HUES48 (cell line): Measurements from ENCODE around the gene ZNF668.

ENCODE experiments used
- H3K27ac ChIP-seq: one replicate; pipeline ENCODE4 v1.7.0; 2013; ENCODE audit warnings: low read depth, low read length, inconsistent platforms
- H3K27me3 ChIP-seq: 2 replicates; pipeline ENCODE4 v1.6.1; 2013; ENCODE audit warnings: mild to moderate bottlenecking, low read length; ENCODE audit not compliant: control insufficient read depth, insufficient read depth
- H3K36me3 ChIP-seq: 2 replicates; pipeline ENCODE4 v1.6.1; 2013; ENCODE audit warnings: low read length; ENCODE audit not compliant: control insufficient read depth, insufficient read depth
- H3K4me1 ChIP-seq: 2 replicates; pipeline ENCODE4 v1.6.1; 2013; ENCODE audit warnings: mild to moderate bottlenecking, low read length; ENCODE audit not compliant: control insufficient read depth, insufficient read depth
- H3K4me3 ChIP-seq: 2 replicates; pipeline ENCODE4 v1.5.1; 2013; ENCODE audit warnings: mild to moderate bottlenecking, low read depth, low read length
- H3K9ac ChIP-seq: 2 replicates; pipeline ENCODE4 v1.6.1; 2013; ENCODE audit warnings: mild to moderate bottlenecking, low read depth, low read length, moderate library complexity
- H3K9me3 ChIP-seq: 2 replicates; pipeline ENCODE4 v1.6.1; 2013; ENCODE audit warnings: low read length; ENCODE audit not compliant: control insufficient read depth, insufficient read depth

ZNF668 gene

GRCh38 chr16:31073970-31074813 is at the start of gene ZNF668, which contains the start of gene ZNF646:
Gene ZNF668, minus strand, starts transcription at chr16:31074240. Its CDS starts 9,781 bp downstream, at chr16:31064459.
Gene ZNF646, plus strand, starts transcription at chr16:31074422. Its CDS starts 1,903 bp downstream, at chr16:31076325.
- Histone ChIP-seq H3K36me3 (peaks cover 35% of the 10 kb centered on the region), H3K27me3 (no peaks in the 10 kb centered on the region), H3K9ac (peak within 1 kb of the TSS; percentile 89), H3K4me3 (peak within 1 kb of the TSS; percentile 79), H3K4me1 (peaks cover 6% of the 10 kb centered on the region; the same call in 1 of the 2 replicates), H3K9me3 (no peaks in the 10 kb centered on the region), H3K27ac (peak within 1 kb of the TSS; percentile 96)

GRCh38 chr16:31120129-31120528 is 46.1 kb upstream of the ZNF668 start:
- Histone ChIP-seq H3K27me3 (no peaks in the 10 kb centered on the region), H3K4me3 (no peak overlapping the region), H3K36me3 (peaks cover 43% of the 10 kb centered on the region), H3K9ac (no peak overlapping the region), H3K27ac (no peak overlapping the region), H3K9me3 (no peaks in the 10 kb centered on the region), H3K4me1 (no peaks in the 10 kb centered on the region)

GRCh38 chr16:31118223-31119155 is 44.4 kb upstream of the ZNF668 start:
- Histone ChIP-seq H3K36me3 (peaks cover 36% of the 10 kb centered on the region), H3K27ac (peak overlapping the region; percentile 66), H3K9me3 (no peaks in the 10 kb centered on the region), H3K9ac (peak overlapping the region; percentile 70; the same call in 1 of the 2 replicates), H3K4me1 (no peaks in the 10 kb centered on the region), H3K4me3 (peak overlapping the region; percentile 93), H3K27me3 (no peaks in the 10 kb centered on the region)

- no peaks in the 10 kb centered on the region for H3K4me1 ChIP-seq
- peak within 1 kb of the TSS; percentile 93 for H3K4me3 ChIP-seq
- peak within 1 kb of the TSS; percentile 84 for H3K9ac ChIP-seq
- no peaks in the 10 kb centered on the region for H3K9me3 ChIP-seq
- no peaks in the 10 kb centered on the region for H3K27me3 ChIP-seq
- peak within 1 kb of the TSS; percentile 97 for H3K27ac ChIP-seq
- H3K36me3 ChIP-seq, result peaks cover 40% of the 10 kb centered on the region
Measured at GRCh38 chr16:31117384-31118222, 43.6 kb upstream of the ZNF668 start, which contains the start of gene KAT8. Gene KAT8, plus strand, starts transcription at chr16:31117664. Its CDS starts 18 bp downstream, at chr16:31117682.

- no peak overlapping the region for H3K9ac ChIP-seq
- peaks cover 42% of the 10 kb centered on the region for H3K36me3 ChIP-seq
- H3K4me3 ChIP-seq, result no peak overlapping the region
- H3K4me1 ChIP-seq, result no peaks in the 10 kb centered on the region
- no peaks in the 10 kb centered on the region for H3K27me3 ChIP-seq
- no peaks in the 10 kb centered on the region for H3K9me3 ChIP-seq
- H3K27ac ChIP-seq, result no peak overlapping the region
Measured at GRCh38 chr16:31114468-31114867, 40.4 kb upstream of the ZNF668 start.

GRCh38 chr16:31113121-31114120 is 39.4 kb upstream of the ZNF668 start:
- no peak overlapping the region for H3K4me3 ChIP-seq
- peaks cover 35% of the 10 kb centered on the region for H3K36me3 ChIP-seq
- no peaks in the 10 kb centered on the region for H3K4me1 ChIP-seq
- no peak overlapping the region for H3K27ac ChIP-seq
- H3K9me3 ChIP-seq, result no peaks in the 10 kb centered on the region
- H3K27me3 ChIP-seq, result no peaks in the 10 kb centered on the region
- H3K9ac ChIP-seq, result no peak overlapping the region

- Histone ChIP-seq H3K36me3 (peaks cover 35% of the 10 kb centered on the region), H3K4me3 (no peak overlapping the region), H3K27me3 (no peaks in the 10 kb centered on the region), H3K27ac (no peak overlapping the region), H3K9me3 (no peaks in the 10 kb centered on the region), H3K4me1 (peaks cover 4% of the 10 kb centered on the region; the same call in 1 of the 2 replicates), H3K9ac (no peak overlapping the region)
Measured at GRCh38 chr16:31112711-31113110, 38.7 kb upstream of the ZNF668 start.

- Histone ChIP-seq H3K4me3 (no peak overlapping the region), H3K27ac (no peak overlapping the region), H3K4me1 (peaks cover 6% of the 10 kb centered on the region; the same call in 1 of the 2 replicates), H3K9me3 (no peaks in the 10 kb centered on the region), H3K9ac (no peak overlapping the region), H3K36me3 (peaks cover 35% of the 10 kb centered on the region), H3K27me3 (no peaks in the 10 kb centered on the region)
Measured at GRCh38 chr16:31111881-31112466, 37.9 kb upstream of the ZNF668 start.
